Subcutaneous abdominal adipose tissue (tissue), 5 donors: ENCODE measurements around the gene TUFM.
"Not testable (repeated sequence)": the region's sequence is repeated elsewhere in the genome, so short reads cannot be mapped to it uniquely, and the experiment has no call there.

Experiments
- H3K27ac ChIP-seq: one replicate; pipeline ENCODE4 v1.7.0; 2013; ENCODE audit warnings: low read depth, mild to moderate bottlenecking, inconsistent platforms, low read length, moderate library complexity
- H3K27me3 ChIP-seq, 5 donors: one replicate each; pipeline ENCODE4 v1.7.0; 2013; ENCODE audit warnings: low read length in 5 of 5, inconsistent platforms in 1 of 5; ENCODE audit not compliant: control insufficient read depth in 5 of 5, insufficient read depth in 4 of 5
- H3K36me3 ChIP-seq, 5 donors: one replicate each; pipeline ENCODE4 v1.7.0; 2013; ENCODE audit warnings: low read length in 5 of 5; ENCODE audit not compliant: control insufficient read depth in 5 of 5, insufficient read depth in 5 of 5
- H3K4me1 ChIP-seq, 5 donors: one replicate each; pipeline ENCODE4 v1.7.0; 2013; ENCODE audit warnings: low read length in 5 of 5, mild to moderate bottlenecking in 3 of 5, moderate library complexity in 1 of 5; ENCODE audit not compliant: control insufficient read depth in 5 of 5, insufficient read depth in 5 of 5
- H3K4me3 ChIP-seq, 5 donors: one replicate each; pipeline ENCODE4 v1.7.0; 2013; ENCODE audit warnings: low read length in 5 of 5, low read depth in 1 of 5
- H3K9ac ChIP-seq, 5 donors: one replicate each; pipeline ENCODE4 v1.7.0; 2013; ENCODE audit warnings: low read length in 5 of 5, mild to moderate bottlenecking in 4 of 5, moderate library complexity in 3 of 5
- H3K9me3 ChIP-seq, 5 donors: one replicate each; pipeline ENCODE4 v1.7.0; 2013; ENCODE audit warnings: low read length in 5 of 5; ENCODE audit not compliant: control insufficient read depth in 5 of 5
- donor health status: healthy.
- donor health status: healthy.
- donor health status: healthy.
- donor health status: healthy.
- donor health status: healthy.

TUFM gene

DNA sequence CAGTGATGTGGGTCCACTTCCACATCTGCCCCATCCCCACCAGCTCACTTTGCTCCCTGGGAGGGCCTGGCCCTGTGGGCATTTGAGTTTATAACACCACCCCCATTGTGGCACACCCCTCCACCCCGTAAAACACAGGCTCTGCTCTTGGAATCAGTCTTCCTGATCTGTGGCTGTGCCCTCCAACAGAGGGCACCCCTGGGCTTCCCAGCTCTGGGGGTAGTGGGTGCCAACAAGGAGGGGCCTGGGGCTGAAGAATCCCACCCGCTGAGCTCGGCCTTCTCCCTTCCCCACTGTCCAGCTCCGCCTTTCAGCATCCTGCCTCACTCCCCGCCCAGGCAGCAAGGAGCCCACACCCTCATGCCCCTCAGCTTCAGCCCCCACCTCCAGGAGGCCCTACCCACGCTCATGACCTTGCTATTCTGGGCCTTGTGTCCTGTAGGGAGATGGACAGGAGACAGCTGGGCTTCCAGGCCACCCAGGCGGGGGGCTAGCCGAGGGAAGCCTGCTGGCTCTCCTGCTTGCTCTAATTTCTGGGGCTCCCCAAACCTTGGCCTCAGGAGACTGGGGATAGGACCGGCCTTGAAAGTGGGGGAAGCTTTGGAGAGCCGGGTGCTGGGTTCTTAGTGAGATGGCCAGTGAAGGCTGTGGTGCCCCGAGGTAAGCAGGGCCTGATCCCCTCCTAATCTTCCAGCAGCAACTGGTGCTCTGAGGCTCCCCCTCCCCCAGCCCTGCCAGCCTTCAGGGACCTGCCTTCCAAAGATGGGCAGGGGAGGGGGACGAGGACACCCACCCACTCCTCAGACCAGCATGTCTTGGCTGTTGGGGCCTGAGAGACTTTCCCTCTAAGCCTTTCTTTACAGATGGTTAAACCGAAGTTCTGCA is 29.2 kb upstream of the TUFM start:
- H3K4me3 ChIP-seq, result no peak overlapping the region
- peaks cover 0 to 44% (median 37%) of the 10 kb centered on the region in 5 donors for H3K36me3 ChIP-seq
- H3K4me1 ChIP-seq, result peaks cover 0 to 13% (median 12%) of the 10 kb centered on the region in 5 donors
- no peaks in the 10 kb centered on the region for H3K9me3 ChIP-seq
- H3K27me3 ChIP-seq, result peaks cover 0 to 3% (median under 1%) of the 10 kb centered on the region in 5 donors
- no peak overlapping the region for H3K9ac ChIP-seq
- no peak overlapping the region for H3K27ac ChIP-seq

- peaks cover 0 to 54% (median 47%) of the 10 kb centered on the region in 5 donors for H3K36me3 ChIP-seq
- peaks cover 0 to 4% (median 4%) of the 10 kb centered on the region in 5 donors for H3K4me1 ChIP-seq
- H3K9me3 ChIP-seq, result no peaks in the 10 kb centered on the region
- no peaks in the 10 kb centered on the region for H3K27me3 ChIP-seq
- no peak overlapping the region for H3K27ac ChIP-seq
- H3K9ac ChIP-seq, result no peak overlapping the region
- H3K4me3 ChIP-seq, result no peak overlapping the region
Observed at GRCh38 chr16:28874406-28874805, 28.3 kb upstream of the TUFM start.

DNA sequence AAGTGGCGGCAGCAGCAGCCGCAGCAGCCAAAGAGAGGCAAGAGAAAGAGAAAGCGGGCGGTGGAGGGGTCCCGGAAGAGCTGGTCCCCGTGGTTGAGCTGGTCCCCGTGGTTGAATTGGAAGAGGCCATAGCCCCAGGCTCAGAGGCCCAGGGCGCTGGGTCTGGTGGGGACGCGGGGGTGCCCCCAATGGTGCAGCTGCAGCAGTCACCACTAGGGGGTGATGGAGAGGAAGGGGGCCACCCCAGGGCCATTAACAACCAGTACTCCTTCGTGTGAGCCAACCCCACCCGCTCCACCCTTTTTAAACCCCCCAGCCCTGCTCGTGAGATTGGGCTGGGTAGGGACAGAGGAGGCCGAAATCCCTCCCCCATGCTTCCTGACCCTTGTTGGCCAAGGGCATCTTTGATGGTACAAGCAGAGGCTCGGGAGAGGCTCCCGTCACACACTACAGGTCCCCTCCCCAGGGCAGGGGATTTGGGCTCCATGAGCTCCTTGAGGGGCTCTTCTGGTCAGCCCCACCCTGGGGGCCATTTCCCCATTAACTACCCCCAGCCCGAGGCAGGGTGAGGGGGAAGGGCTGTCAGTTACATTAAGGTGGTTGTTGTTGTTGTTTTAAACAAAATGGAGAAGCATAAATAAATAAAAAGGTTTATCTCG is 27.5 kb upstream of the TUFM start:
- no peaks in the 10 kb centered on the region for H3K27me3 ChIP-seq
- H3K27ac ChIP-seq, result no peak overlapping the region
- H3K9ac ChIP-seq, result no peak overlapping the region
- H3K4me3 ChIP-seq, result no peak overlapping the region
- no peaks in the 10 kb centered on the region for H3K4me1 ChIP-seq
- peaks cover 0 to 61% (median 54%) of the 10 kb centered on the region in 5 donors for H3K36me3 ChIP-seq
- H3K9me3 ChIP-seq, result no peaks in the 10 kb centered on the region

- H3K27me3 ChIP-seq, result no peaks in the 10 kb centered on the region
- H3K9ac ChIP-seq, result no peak overlapping the region
- H3K4me1 ChIP-seq, result no peaks in the 10 kb centered on the region
- H3K4me3 ChIP-seq, result no peak overlapping the region
- peaks cover 0 to 64% (median 57%) of the 10 kb centered on the region in 5 donors for H3K36me3 ChIP-seq
- H3K27ac ChIP-seq, result no peak overlapping the region
- H3K9me3 ChIP-seq, result no peaks in the 10 kb centered on the region
Observed at GRCh38 chr16:28872952-28873351, 26.8 kb upstream of the TUFM start.

- Histone ChIP-seq H3K9ac (no peak overlapping the region), H3K36me3 (peaks cover 0 to 70% (median 62%) of the 10 kb centered on the region in 5 donors)
Observed at GRCh38 chr16:28869201-28869600, 23.1 kb upstream of the TUFM start.

GRCh38 chr16:28867646-28868045 is 21.5 kb upstream of the TUFM start:
- H3K27me3 ChIP-seq, H3K9ac ChIP-seq, H3K9me3 ChIP-seq, H3K27ac ChIP-seq, H3K4me3 ChIP-seq: not testable (repeated sequence)
- Histone ChIP-seq H3K36me3 (peaks cover 0 to 59% (median 53%) of the 10 kb centered on the region in 5 donors), H3K4me1 (peaks cover 2 to 26% (median 21%) of the 10 kb centered on the region in 5 donors)

More at GRCh38 chr16:28869201-28869600, 23.1 kb upstream of the TUFM start:
- no peaks in the 10 kb centered on the region for H3K9me3 ChIP-seq
- H3K27me3 ChIP-seq, result no peaks in the 10 kb centered on the region
- no peak overlapping the region for H3K4me3 ChIP-seq
- peaks cover 2 to 17% (median 16%) of the 10 kb centered on the region in 5 donors for H3K4me1 ChIP-seq
- H3K27ac ChIP-seq, result no peak overlapping the region

GRCh38 chr16:28867241-28867640 is 21.1 kb upstream of the TUFM start:
- peaks cover 2 to 30% (median 23%) of the 10 kb centered on the region in 5 donors for H3K4me1 ChIP-seq
- H3K9ac ChIP-seq, result no peak overlapping the region
- H3K9me3 ChIP-seq, result no peaks in the 10 kb centered on the region
- H3K27me3 ChIP-seq, result no peaks in the 10 kb centered on the region
- peaks cover 0 to 55% (median 49%) of the 10 kb centered on the region in 5 donors for H3K36me3 ChIP-seq
- no peak overlapping the region for H3K4me3 ChIP-seq
- no peak overlapping the region for H3K27ac ChIP-seq

GRCh38 chr16:28866454-28866804 is 20.3 kb upstream of the TUFM start:
- H3K4me1 ChIP-seq, result peaks cover 2 to 32% (median 23%) of the 10 kb centered on the region in 5 donors
- no peaks in the 10 kb centered on the region for H3K27me3 ChIP-seq
- H3K27ac ChIP-seq, result no peak overlapping the region
- H3K9ac ChIP-seq, result no peak overlapping the region
- H3K9me3 ChIP-seq, result no peaks in the 10 kb centered on the region
- H3K4me3 ChIP-seq, result no peak overlapping the region
- H3K36me3 ChIP-seq, result peaks cover 0 to 47% (median 42%) of the 10 kb centered on the region in 5 donors

DNA sequence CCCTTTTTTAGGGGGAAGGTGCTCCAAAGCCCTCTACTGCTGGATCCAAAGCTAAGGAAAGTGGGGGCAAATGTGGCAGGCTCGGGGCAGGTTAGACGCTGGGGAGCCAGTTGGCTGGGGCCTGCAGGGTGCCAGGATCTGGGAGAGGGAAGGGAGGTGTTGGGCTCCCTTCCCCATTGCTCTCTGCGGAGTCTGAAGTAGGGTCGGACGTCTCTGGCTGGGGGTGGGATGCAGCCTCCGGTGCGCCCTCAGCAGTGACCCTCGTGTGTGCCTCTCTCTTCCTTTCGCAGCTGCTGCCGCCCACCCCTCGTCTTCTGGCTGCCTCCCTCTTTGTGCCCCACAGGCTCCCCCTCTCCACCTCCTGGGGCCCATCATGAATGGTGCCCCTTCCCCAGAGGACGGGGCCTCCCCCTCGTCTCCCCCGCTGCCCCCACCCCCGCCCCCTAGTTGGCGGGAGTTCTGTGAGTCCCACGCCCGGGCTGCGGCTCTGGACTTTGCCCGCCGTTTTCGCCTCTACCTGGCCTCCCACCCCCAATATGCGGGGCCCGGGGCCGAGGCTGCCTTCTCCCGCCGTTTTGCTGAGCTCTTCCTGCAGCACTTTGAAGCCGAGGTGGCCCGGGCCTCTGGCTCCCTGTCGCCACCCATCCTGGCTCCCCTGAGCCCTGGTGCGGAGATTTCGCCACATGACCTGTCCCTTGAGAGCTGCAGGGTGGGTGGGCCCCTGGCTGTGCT is 19.7 kb upstream of the TUFM start:
- Histone ChIP-seq H3K4me1 (peaks cover 2 to 32% (median 23%) of the 10 kb centered on the region in 5 donors), H3K27ac (no peak overlapping the region), H3K4me3 (no peak overlapping the region), H3K36me3 (peaks cover 0 to 41% (median 37%) of the 10 kb centered on the region in 5 donors), H3K27me3 (no peaks in the 10 kb centered on the region), H3K9ac (peak overlapping the region in 2 of 5 donors; percentile 1 to 41), H3K9me3 (no peaks in the 10 kb centered on the region)
